Fibroblast of mammary gland (primary cell): ENCODE results near the gene HACD3.
A peak's percentile ranks its signal among the peaks of the same experiment; 100 is the strongest.

ENCODE experiments used
- DNase-seq: peaks from one replicate; pipeline ENCODE4 v3.0.0-alpha.2; 2010; ENCODE audit warnings: low read depth
- H3K4me3 ChIP-seq: 2 replicates; pipeline ENCODE4 v1.5.1; 2011; ENCODE audit warnings: low read depth, mild to moderate bottlenecking, low read length, moderate library complexity; ENCODE audit not compliant: control insufficient read depth
- TF ChIP-seq, protein P1 (sequence below): conservative IDR thresholded peaks from 2 replicates; pipeline ENCODE4 v1.5.1; 2011; ENCODE audit warnings: low read depth, low read length, inconsistent platforms; ENCODE audit not compliant: control insufficient read depth, insufficient read depth

The HACD3 gene

DNA sequence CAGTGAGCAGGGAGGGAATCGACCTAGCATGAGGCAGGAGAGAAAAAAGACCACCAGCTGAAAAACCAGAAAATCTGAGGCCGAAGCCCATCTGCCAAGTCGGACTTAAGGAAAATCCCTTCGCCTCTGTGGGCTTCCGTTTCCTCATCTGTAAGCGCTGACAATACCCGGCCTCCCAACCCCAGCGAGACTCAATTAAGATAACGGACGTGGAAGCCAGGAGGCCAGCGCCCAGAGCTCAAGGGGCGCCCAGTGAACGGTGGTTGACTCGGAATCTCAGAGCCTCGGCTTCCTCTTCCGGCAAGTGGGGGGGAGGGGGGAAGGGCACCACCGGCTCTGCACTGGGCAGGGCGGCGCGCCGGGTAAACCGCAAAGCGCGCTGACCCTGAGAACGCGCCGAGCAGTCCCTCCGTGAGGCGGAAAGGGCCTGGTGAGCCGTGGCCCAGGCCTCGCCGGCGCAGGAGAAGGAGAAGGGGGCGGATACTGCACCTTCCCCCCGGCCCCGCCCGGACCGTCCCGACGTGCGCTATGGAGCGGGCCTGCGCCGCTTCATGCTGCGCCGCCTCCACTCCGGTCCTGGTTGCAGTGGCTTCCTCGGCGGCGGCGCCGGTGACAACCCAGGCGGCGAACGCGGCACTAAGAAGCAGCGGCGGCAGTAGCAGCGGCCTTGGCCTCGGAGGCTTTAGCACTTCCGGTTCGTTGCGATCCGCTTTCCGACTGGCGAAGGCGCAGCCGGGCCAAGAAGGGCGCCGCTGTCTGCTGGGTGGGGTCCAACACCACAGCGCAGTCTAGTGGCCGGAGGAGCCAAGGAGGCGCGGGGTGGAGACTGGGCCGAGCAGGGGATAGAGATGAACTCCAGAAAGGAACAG, 13.0 kb upstream of the HACD3 start, which contains the start of gene DPP8:
Gene DPP8, minus strand, starts transcription at position 693 of the 869 bp plus-strand sequence. CDS start 5,136 bp downstream, outside the sequence.
- TF ChIP-seq, protein P1, sequence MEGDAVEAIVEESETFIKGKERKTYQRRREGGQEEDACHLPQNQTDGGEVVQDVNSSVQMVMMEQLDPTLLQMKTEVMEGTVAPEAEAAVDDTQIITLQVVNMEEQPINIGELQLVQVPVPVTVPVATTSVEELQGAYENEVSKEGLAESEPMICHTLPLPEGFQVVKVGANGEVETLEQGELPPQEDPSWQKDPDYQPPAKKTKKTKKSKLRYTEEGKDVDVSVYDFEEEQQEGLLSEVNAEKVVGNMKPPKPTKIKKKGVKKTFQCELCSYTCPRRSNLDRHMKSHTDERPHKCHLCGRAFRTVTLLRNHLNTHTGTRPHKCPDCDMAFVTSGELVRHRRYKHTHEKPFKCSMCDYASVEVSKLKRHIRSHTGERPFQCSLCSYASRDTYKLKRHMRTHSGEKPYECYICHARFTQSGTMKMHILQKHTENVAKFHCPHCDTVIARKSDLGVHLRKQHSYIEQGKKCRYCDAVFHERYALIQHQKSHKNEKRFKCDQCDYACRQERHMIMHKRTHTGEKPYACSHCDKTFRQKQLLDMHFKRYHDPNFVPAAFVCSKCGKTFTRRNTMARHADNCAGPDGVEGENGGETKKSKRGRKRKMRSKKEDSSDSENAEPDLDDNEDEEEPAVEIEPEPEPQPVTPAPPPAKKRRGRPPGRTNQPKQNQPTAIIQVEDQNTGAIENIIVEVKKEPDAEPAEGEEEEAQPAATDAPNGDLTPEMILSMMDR = peak; percentile 74
- H3K4me3 ChIP-seq = peak within 1 kb of the TSS; percentile 83
- peak; percentile 93 for DNase-seq

DNA sequence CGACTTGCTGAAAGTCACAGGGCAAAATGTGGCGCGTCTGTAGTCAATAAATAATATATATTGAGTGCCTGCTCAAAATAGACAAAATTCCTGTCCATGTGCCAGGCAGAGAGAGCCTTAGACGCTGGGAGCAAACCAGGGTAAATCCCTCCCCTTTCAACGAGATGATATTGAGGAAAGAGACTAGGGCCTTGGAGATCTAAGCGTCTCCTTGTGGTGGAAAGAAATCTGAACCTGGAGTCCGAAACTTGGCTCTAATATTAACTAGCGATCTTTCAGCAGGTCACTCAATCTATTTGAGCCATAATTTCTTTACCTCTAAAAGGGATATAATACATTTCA, 12.4 kb upstream of the HACD3 start:
- TF ChIP-seq, protein P1 = no peak
- peak; percentile 54 for DNase-seq
- peak overlapping the region; percentile 83 for H3K4me3 ChIP-seq

DNA sequence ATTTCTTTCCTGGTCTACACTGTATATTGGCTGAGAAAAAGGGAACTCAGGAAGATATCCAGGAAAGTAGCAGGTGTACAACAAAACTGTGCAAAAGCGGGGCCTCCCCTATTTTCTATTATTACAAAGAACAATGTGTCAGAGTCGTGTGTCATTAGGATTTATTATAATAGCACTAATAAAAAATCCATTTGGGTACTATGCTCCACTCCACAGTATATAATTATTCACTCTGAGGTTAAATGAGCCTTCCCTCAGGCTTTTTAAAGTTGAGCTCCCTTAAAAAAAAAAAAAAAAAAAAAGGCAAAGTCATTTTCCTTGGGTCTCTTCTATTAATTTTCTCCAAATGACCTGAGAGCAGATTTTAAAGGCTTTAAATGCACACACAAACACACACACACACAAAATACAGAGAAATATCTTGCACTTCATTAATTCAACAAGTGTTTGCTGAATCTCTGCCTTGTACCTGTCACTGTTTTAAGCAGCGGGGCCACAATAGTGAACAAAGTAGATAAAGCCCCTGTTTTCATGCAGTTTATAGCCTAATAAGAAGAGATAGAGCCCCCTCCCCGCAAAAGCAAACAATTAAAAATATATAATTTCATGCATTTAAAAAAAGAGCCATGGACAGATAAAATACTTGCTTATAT, 11.5 kb upstream of the HACD3 start:
- TF ChIP-seq, protein P1 = no peak
- DNase-seq = no peak
- no peak overlapping the region for H3K4me3 ChIP-seq

DNA sequence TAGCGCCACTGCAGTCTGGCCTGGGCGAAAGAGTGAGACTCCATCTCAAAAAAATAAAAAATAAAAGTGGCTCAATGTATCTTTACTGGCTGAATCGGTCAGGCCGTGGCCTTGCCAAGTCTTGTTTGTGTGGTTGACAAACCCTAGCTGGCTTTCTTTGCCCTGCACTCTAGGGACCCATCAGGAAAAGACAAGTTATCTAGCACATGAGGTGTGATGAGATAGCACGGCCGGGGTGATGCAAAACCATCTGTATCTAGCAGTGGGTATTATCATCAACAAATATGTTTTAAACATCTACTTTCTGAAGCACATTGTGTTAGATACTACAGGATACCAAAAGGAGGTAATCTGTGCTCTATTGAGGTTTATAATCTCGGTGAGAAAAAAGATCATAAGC, 8.9 kb upstream of the HACD3 start:
- no peak overlapping the region for H3K4me3 ChIP-seq
- no peak for DNase-seq
- TF ChIP-seq, protein P1 = no peak

DNA sequence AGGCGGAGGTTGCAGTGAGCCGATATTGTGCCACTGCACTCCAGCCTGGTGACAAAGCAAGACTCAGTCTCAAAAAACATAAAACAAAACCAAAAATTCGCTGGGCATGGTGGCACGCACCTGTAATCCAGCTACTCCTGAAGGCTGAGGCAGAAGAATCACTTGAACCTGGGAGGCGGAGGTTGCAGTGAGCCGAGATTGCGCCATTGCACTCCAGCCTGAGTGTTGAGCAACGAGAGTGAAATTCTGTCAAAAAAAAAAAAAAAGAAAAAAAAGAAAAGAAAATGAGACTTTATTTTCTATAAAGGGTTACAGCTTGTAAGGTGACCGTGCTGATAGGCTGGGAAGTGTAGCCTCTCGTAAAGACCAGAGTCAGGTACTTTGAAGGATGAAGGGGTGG, 6.0 kb upstream of the HACD3 start:
- DNase-seq = no peak
- H3K4me3 ChIP-seq = no peak overlapping the region
- TF ChIP-seq, protein P1 = no peak

DNA sequence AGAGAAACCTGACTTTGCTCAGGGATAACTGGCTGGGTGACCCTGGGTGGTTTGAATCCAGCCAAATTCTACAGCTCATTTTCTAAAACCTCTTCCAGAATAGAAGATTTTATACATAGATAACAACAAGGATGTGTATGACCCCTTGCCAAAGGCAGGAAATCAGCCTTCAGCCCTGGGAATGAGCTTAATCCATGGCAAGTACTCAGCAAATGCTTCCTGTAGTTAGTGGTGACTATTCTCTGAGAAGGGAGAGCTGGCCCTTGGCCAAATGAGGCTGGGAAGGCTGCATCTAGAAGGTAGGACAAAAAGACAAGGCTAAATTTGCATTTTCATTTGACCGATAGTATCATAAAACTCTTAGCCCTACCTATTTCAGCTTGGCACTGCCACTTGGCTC, 4.6 kb upstream of the HACD3 start:
- TF ChIP-seq, protein P1 = no peak
- no peak overlapping the region for H3K4me3 ChIP-seq
- DNase-seq = peak; percentile 47
